A673 (cell line): ENCODE results near the gene ANO1. TPM values are rescaled to one million over a fixed set of nuclear protein-coding genes. Genes with fewer than 3 reads are reported as not detected.
A peak's percentile ranks its signal among the peaks of the same experiment; 100 is the strongest.

Experiments
- BruUV-seq: library from RNA; stranded (reverse); fragments of 400-500 nt; replicated peaks from 2 replicates; lab custom pipeline; 2021; lab: Mats Ljungman, UMichigan
- CTCF ChIA-PET: fragments of 300-600 bp; sonication (Branson Sonifier 250); formaldehyde crosslinking; loops from one replicate; lab custom pipeline; 2022; ENCODE audit warnings: antibody characterized with exemption; lab: Charles Lee
- POLR2A ChIA-PET: fragments of 300-600 bp; sonication (Branson Sonifier 250); formaldehyde crosslinking; loops from one replicate; lab custom pipeline; 2022; ENCODE audit warnings: antibody characterized with exemption; ENCODE audit not compliant: low non-redundant PET; lab: Charles Lee
- DNase-seq: peaks from one replicate; pipeline ENCODE4 v3.0.0-alpha.2; 2015; ENCODE audit warnings: low spot score
- H3K27ac ChIP-seq: fragments of 200-600 bp; sonication (generic); 2 replicates; pipeline ENCODE4 v1.5.1; 2016; ENCODE audit warnings: mixed run types, low read depth, mild to moderate bottlenecking, mixed read lengths, antibody characterized with exemption, low read length; ENCODE audit not compliant: poor library complexity, severe bottlenecking
- H3K27me3 ChIP-seq: fragments of 200-600 bp; sonication (generic); replicated peaks from 2 replicates; pipeline ENCODE4 v1.6.1; 2017; ENCODE audit warnings: mixed run types, low read depth, mild to moderate bottlenecking, mixed read lengths, antibody characterized with exemption, low read length; ENCODE audit not compliant: insufficient read depth, poor library complexity
- H3K36me3 ChIP-seq: fragments of 200-600 bp; sonication (generic); 2 replicates; pipeline ENCODE4 v1.6.1; 2016; ENCODE audit warnings: mixed run types, mild to moderate bottlenecking, mixed read lengths, antibody characterized with exemption, low read length; ENCODE audit not compliant: insufficient read depth, poor library complexity, severe bottlenecking
- H3K4me1 ChIP-seq: fragments of 200-600 bp; sonication (generic); 2 replicates; pipeline ENCODE4 v1.6.1; 2017; ENCODE audit warnings: mixed run types, mild to moderate bottlenecking, mixed read lengths, antibody characterized with exemption, low read length; ENCODE audit not compliant: insufficient read depth, poor library complexity, severe bottlenecking
- H3K4me3 ChIP-seq: fragments of 200-600 bp; sonication (generic); 2 replicates; pipeline ENCODE4 v1.5.1; 2016; ENCODE audit warnings: low read depth, mixed run types, mild to moderate bottlenecking, mixed read lengths, low read length; ENCODE audit not compliant: poor library complexity, severe bottlenecking
- H3K9me3 ChIP-seq: fragments of 200-600 bp; sonication (generic); 2 replicates; pipeline ENCODE4 v1.6.1; 2016; ENCODE audit warnings: mixed run types, low read depth, mild to moderate bottlenecking, mixed read lengths, antibody characterized with exemption, low read length; ENCODE audit not compliant: poor library complexity, severe bottlenecking
- EZH2 ChIP-seq: fragments of 200-600 bp; sonication (generic); IDR thresholded peaks from 2 replicates; pipeline ENCODE4 v1.6.1; 2017; ENCODE audit warnings: borderline replicate concordance, low read depth, mild to moderate bottlenecking, mixed read lengths, antibody characterized with exemption, low read length; ENCODE audit not compliant: poor library complexity, severe bottlenecking
- intact Hi-C: fragments of 100-400 bp; cut with micrococcal nuclease; formaldehyde crosslinking; loops from one replicate; pipeline ENCODE4 v1.10.0; 2022; ENCODE audit not compliant: unreplicated experiment
- total RNA-seq: library from RNA; stranded (reverse); gene quantifications from 2 replicates; pipeline ENCODE4 v1.2.3, GENCODE V29; 2021
- TF ChIP-seq, protein P1 (sequence below): fragments of 300-800, 200-600 bp; sonication (generic); conservative IDR thresholded peaks from 2 replicates; pipeline ENCODE4 v1.5.1; 2017; ENCODE audit warnings: low read depth, mild to moderate bottlenecking, antibody characterized with exemption, low read length, moderate library complexity, mixed read lengths

The ANO1 gene
- total RNA-seq, 1 experiment from 2014 or later: 0.90 TPM

DNA sequence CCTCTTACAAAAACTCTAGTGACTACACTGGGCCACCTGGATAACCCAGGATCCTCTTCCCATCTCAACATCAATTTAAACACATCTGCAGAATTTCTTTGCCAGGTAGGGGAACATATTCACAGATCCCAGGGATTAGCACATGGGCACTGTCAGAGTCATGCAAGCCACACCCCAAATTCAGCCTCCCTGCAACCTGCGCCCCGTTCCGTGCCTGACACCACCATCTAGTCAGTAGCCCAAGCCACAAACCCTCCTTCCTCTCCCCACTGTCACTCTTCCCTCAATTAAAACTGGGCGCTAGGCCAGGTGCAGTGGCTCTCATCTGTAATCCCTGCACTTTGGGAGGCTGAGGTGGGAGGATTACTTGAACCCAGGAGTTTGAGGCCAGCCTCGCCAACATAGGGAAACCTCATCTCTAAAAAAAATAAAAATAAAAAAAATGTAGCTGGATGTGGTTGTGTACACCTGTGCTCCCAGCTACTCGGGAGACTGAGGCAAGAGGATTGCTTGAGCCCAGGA, 131.3 kb downstream of the ANO1 start:
- TF ChIP-seq EZH2: no peak
- TF ChIP-seq, protein P1, sequence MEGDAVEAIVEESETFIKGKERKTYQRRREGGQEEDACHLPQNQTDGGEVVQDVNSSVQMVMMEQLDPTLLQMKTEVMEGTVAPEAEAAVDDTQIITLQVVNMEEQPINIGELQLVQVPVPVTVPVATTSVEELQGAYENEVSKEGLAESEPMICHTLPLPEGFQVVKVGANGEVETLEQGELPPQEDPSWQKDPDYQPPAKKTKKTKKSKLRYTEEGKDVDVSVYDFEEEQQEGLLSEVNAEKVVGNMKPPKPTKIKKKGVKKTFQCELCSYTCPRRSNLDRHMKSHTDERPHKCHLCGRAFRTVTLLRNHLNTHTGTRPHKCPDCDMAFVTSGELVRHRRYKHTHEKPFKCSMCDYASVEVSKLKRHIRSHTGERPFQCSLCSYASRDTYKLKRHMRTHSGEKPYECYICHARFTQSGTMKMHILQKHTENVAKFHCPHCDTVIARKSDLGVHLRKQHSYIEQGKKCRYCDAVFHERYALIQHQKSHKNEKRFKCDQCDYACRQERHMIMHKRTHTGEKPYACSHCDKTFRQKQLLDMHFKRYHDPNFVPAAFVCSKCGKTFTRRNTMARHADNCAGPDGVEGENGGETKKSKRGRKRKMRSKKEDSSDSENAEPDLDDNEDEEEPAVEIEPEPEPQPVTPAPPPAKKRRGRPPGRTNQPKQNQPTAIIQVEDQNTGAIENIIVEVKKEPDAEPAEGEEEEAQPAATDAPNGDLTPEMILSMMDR: no peak
- peaks cover 50% of the 10 kb centered on the region for H3K36me3 ChIP-seq
- no peaks in the 10 kb centered on the region for H3K27me3 ChIP-seq
- no peak overlapping the region for H3K4me3 ChIP-seq
- ChIA-PET POLR2A (no interaction called here), CTCF (no interaction called here)
- H3K9me3 ChIP-seq: no peaks in the 10 kb centered on the region
- intact Hi-C loops: no loop called here
- H3K4me1 ChIP-seq: peaks cover 9% of the 10 kb centered on the region
- DNase-seq: no peak
- BruUV-seq: no TSS peak
- no peak overlapping the region for H3K27ac ChIP-seq

DNA sequence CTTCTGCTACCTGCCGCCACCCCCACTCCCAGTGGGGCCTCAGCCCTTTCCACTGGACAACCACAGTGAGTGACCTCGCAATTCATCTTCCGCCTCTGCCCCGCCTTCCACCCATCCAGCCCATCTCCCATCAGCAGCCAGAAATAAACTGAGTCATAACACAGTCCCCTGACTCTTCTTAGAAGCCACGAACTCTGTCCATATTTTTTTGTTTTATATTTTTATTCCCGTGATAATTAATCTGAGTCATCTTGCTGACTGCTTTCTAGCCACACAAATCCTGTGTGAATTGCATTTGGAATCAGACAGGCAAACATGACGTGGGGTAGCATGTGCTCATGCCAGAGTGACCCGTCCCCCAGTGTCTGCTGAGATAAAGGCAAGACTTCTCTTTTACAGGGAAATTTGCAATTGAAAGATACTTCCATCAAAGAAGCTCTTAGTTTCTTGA, 132.0 kb downstream of the ANO1 start:
- CTCF ChIA-PET: no interaction called here
- no peak for DNase-seq
- TF ChIP-seq EZH2: no peak
- TF ChIP-seq, protein P1: no peak
- Histone ChIP-seq H3K4me3 (no peak overlapping the region), H3K4me1 (peaks cover 2% of the 10 kb centered on the region), H3K36me3 (peaks cover 44% of the 10 kb centered on the region), H3K9me3 (no peaks in the 10 kb centered on the region), H3K27ac (peak overlapping the region; percentile 22), H3K27me3 (no peaks in the 10 kb centered on the region)
- intact Hi-C loops: no loop called here
- POLR2A ChIA-PET: no interaction called here
- BruUV-seq: no TSS peak

DNA sequence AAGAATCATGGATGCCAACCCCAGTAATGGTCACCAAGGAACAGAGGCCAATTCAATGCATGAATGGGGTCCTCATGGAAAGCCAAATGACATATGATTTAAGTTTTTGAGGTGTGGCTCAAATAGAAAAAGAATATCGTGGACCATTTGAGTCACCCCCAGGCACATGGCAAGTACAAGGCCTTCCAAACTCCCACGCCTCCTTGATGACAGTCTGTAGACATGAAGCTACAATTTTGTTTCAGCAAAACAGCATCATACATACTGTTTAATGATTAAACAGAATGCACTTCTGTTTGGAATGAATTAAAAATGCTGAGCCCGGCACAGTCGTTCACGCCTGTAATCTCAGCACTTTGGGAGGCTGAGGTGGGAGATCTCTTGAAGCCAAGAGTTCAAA, 132.4 kb downstream of the ANO1 start:
- peaks cover 40% of the 10 kb centered on the region for H3K36me3 ChIP-seq
- TF ChIP-seq EZH2: no peak
- TF ChIP-seq, protein P1: no peak
- H3K9me3 ChIP-seq: no peaks in the 10 kb centered on the region
- POLR2A ChIA-PET: no interaction called here
- BruUV-seq: no TSS peak
- no peak for DNase-seq
- CTCF ChIA-PET: no interaction called here
- H3K4me1 ChIP-seq: no peaks in the 10 kb centered on the region
- H3K4me3 ChIP-seq: no peak overlapping the region
- H3K27ac ChIP-seq: peak overlapping the region; percentile 22
- H3K27me3 ChIP-seq: no peaks in the 10 kb centered on the region
- intact Hi-C loops: no loop called here
